ENCODE results near the gene CPOX.

DNA sequence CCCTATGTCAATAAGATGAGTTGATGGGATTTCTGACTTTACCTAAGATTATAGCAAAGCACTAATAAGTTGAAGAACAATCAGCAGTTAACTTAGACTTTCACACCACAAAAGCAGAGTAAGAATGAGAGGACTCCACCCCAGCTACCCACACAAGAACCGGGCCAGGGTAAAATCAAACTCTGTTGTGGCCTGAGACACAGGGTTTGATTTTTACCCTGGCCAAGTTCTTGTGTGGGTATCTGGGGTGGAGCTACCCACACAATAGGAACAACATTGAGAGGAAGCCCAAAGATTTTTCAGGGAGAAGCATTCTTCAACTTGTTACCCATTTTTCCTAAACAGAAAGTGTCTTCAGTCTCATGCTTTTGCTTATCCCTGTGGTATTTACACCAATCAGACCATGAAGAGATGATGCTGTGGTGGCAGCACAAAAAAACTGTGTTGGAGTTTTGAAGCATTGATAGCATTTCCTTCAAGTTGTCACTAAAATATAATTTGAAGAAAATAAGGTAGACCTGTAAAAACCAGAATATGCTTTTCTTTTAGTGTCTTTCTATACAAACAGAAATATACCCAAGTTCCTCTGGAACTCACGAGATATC is 25.6 kb downstream of the CPOX start:
- no peak for TF ChIP-seq POLR2A (IDR thresholded peaks at IDR 0.05)
- TF ChIP-seq, protein P1, sequence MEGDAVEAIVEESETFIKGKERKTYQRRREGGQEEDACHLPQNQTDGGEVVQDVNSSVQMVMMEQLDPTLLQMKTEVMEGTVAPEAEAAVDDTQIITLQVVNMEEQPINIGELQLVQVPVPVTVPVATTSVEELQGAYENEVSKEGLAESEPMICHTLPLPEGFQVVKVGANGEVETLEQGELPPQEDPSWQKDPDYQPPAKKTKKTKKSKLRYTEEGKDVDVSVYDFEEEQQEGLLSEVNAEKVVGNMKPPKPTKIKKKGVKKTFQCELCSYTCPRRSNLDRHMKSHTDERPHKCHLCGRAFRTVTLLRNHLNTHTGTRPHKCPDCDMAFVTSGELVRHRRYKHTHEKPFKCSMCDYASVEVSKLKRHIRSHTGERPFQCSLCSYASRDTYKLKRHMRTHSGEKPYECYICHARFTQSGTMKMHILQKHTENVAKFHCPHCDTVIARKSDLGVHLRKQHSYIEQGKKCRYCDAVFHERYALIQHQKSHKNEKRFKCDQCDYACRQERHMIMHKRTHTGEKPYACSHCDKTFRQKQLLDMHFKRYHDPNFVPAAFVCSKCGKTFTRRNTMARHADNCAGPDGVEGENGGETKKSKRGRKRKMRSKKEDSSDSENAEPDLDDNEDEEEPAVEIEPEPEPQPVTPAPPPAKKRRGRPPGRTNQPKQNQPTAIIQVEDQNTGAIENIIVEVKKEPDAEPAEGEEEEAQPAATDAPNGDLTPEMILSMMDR (IDR thresholded peaks at IDR 0.05 in 4 of 5, conservative IDR thresholded peaks at IDR 0.05 in 1 of 5) = no peak

Measured in gastrocnemius medialis (tissue), 4 donors.